Stromal cell of bone marrow (primary cell): ENCODE data around the gene CAMSAP2.
A peak's percentile ranks its signal among the peaks of the same experiment; 100 is the strongest.
"Not testable (repeated sequence)": the region's sequence is repeated elsewhere in the genome, so short reads cannot be mapped to it uniquely, and the experiment has no call there.

Source experiments
- DNase-seq: peaks from one replicate; pipeline ENCODE4 v3.0.0-alpha.2; 2012; ENCODE audit warnings: low read depth

Gene CAMSAP2

GRCh38 chr1:200738949-200739651 is 407 bp downstream of the CAMSAP2 start:
- DNase-seq: peak; percentile 82

- DNase-seq: no peak
Measured at GRCh38 chr1:200739702-200740570, 1.2 kb downstream of the CAMSAP2 start.

DNA sequence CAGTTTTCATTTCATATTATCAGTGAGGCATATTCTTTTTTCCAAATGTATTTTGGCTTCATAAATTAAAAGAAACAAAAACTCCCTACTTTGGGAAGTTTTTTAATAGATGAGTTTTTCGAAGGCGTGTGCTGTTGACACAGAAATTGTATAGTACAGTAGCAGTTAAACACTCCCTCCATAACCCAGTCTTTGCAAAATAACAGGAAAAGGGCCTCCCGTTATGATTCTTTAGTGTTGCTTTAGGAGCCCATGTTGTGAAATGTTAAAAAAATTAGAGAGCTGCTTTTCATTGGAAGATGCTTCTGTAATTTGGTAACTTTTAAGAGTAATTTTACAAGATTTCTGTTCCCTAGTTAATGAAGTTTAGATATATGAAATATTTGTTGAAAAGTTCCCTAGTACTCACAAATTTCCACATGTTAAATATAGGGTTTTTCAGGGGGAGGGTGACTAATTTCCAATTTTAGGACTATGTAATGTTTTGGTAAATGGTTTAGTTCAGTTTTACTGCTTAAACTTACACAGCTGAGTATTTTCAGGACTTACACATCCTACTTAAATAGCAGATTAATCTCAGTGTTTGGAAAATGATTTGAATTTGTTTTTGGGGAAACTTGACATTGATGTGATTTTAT is 2.0 kb downstream of the CAMSAP2 start:
- DNase-seq: no peak

- no peak for DNase-seq
Measured at GRCh38 chr1:200741551-200742207, 3.0 kb downstream of the CAMSAP2 start.

DNA sequence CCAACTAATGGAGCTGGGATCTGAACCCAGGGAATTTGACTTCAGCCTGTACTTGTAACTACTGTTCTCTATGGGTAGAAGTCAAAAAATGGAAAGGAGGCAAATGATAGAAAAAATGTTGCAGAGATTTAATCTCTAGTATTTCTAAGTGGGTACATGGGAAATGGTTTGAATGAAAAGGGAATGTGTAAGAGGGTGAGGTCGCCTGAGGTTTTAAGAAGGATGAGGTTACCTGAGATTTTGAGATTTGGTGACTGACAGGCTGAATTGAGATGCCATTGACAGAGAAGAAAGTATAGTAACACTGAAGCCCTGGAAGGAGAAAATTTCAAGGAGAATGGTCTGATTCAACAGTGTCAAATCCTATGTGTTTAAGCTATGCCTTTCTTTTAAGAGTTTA is 5.5 kb downstream of the CAMSAP2 start:
- DNase-seq: no peak

GRCh38 chr1:200749090-200749489 is 10.4 kb downstream of the CAMSAP2 start:
- no peak for DNase-seq

DNA sequence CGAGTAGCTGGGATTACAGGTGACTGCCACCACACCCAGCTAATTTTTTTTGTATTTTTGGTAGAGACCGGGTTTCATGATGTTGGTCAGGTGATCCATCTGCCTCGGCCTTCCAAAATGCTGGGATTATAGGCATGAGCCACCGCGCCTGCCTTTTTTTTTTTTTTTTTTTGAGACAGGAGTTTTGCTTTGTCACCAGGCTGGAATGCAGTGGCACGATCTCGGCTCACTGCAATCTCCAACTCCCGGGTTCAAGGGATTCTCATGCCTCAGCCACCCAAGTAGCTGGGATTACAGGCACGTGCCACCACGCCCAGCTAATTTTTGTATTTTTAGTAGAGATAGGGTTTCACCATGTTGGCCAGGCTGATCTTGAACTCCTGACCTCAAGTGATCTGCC is 12.1 kb downstream of the CAMSAP2 start:
- not testable (repeated sequence) for DNase-seq

DNA sequence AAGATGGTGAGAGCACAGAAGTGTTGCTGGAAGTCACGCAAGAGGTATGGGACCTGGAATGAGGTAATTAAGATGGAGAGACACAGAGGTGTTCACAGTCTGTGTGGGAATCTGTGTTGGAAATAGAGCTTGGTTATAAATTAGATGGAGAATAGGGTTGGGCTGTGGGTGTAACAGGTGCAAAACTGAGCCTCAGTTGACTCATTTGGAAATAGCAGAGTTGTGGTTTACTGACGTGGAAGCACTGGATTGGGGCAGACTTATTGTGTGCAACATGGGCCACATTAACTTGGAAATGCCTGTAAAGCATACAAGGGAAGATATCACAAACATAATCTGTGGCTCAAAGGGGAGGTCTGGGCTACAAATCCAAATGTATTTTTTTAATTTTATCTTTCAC is 13.0 kb downstream of the CAMSAP2 start:
- DNase-seq: no peak

DNA sequence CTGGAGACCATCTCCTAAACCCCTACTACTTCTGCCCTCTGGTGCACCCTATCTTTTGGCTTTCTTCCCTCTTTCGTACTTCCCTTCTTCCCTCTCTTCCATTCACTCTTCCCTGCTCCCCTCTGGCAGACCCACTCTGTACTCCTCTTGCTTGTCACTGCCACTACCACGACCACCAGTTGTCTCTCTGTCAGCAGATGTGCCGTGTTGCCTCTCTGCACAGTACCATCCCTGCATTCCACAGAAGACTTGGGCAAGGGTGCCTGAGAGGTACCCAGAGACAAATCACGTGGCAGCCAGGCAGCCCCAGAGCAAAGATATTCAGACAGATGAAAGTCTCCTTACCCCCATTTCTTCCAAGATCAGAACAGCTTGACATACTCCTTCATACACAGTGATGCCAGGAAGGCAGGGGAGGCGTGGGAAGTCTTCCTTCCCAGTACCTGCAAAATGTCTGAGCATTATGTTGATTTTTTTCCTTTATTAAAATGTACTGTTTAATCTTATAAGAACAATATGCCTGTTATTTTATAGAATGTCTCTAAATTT is 15.0 kb downstream of the CAMSAP2 start:
- DNase-seq: no peak

DNA sequence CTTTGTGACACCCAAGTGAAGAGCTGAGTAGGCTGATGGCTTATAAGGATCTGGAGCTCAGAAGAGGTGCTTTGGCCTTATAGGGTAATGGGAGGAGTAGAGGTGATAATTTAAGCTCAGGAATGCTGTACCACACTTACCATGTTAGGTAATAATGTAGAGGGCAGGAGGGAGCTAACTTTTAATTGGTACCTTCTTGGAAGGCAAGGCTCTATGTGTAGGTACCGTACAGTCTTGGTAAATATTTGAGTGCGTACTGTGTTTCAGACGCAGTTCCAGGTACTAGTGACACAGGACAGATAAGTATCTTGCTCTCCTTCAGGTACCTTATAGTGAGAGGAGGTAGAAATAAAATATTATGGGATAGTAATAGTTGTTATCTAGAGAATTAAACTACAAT is 16.8 kb downstream of the CAMSAP2 start:
- no peak for DNase-seq

DNA sequence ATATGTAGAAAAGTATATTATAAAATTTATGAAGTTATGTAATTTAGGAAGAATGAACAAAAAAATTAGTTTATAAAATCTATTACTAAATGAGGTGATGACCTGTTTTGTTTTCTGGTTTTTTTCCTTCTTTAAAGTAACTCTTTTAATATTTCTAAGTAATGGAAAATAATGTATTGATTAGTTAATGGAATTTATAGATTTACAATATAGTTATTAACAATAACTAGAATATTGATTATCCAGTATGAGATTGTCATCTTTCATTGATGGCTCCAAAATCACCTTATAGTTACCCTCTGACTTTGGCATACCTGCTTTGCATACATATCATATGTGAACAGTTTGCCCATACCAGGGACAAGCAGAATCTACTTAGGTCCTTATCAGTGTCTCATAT is 23.4 kb downstream of the CAMSAP2 start:
- no peak for DNase-seq

- no peak for DNase-seq
Measured at GRCh38 chr1:200767321-200767720, 28.6 kb downstream of the CAMSAP2 start.

DNA sequence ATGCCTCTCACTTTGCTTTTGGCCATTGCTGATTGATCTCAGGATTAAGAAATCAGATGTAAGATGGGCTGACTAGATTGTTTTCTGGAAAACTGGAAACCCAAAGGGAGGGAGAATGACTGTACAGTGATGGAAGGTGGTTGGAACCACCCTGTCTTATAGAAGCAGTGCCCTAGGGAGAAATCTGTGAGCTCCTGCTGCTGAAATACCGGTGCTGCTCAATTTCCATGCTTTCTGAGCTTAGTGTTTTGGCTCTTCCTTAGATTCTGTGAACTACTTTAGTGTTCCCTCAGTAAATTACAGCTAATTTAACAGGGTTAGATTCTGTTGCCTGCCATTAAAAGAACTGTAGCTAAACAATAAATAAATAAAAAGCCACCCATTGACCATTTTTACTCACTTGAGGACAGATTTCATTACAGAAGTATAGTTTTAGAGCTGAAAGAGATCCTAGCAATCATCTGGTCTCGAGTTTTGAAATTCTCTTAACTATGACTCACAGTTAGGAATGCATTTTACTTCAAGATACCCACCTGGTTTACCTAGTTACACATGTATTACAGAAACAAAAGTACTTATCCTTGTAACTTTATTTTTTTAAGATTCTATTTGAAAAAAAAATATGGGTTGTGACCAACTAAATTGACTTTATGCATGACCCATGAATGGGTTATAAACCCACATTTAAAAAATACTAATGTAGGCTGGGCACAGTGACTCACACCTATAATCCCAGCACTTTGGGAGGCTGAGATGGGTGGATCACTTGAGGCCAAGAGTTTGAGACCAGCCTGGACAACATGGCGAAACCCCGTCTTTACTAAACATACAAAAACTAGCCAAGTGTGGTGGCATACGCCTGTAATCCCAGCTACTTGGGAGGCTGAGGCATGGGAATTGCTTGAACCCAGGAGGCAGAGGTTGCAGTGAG is 33.2 kb downstream of the CAMSAP2 start:
- no peak for DNase-seq

GRCh38 chr1:200774311-200774710 is 35.6 kb downstream of the CAMSAP2 start:
- no peak for DNase-seq

DNA sequence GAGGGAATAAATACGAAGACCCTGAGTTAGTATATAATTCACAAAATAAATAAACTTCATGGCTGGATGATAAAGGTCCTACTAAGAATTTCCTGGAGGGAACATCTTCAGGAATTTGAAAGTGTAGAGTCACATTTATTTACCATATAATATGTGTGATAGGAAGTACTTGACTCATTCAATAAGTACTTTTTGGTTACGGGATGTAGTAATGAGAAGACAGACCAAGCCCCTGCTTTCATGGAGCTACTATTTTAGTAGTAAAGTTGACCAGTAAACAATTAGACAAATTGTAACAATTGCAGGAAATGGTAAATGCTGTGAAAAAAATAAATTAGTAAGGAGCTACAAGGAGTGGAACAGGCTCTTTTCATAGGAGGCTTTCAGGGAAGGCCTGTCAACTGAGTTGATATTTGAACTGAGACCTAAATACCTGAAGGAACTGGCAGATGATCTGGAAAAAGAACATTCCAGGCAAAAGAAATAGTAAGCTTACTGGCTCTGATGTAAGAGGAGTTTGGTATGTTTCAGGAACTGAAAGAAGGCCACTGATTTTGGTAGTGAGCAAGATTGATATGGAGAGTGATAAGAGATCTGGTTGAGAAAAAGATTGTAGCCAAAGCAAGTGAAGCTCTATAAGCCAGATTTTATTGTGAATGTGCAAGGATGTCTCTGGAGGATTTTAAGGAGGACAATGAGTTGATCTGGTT is 36.2 kb downstream of the CAMSAP2 start:
- DNase-seq: no peak

DNA sequence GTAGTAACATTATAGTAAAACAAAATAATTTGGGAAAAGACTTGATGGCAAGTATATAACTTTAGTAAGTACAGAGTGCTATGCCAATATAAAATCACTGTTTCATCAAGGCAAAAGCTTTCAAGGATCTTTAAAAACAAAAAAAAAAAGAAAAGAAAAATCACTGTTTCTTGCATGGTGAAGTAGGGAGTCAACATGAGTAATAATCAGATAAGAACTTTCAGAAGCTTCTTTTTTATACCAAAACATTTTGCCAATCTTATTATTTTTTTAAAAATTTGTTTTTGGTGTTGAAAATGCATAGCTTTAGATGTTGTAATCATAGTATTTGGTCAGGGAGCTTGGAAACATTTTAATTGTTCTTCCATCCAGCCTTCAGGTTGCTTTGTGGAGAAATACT is 37.2 kb downstream of the CAMSAP2 start:
- no peak for DNase-seq

DNA sequence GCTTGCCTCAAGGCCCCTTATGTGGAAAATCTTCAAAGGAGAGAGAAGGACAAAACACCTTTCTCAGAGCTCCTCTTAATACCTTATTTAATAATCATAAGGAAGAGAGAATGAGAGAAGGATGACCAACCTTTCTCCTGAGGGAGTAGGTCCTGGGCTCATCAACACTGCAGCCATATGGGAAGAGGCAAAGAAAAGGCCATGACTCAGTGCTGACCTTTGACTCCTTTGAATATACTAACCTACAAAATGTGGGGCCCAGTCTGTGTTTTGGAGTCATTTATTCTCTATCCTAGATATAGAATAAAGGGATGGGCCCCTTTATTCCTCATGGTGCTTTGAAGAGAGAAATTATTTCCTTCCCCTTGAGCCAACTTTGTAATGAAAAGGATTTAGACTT is 38.3 kb downstream of the CAMSAP2 start:
- DNase-seq: no peak

DNA sequence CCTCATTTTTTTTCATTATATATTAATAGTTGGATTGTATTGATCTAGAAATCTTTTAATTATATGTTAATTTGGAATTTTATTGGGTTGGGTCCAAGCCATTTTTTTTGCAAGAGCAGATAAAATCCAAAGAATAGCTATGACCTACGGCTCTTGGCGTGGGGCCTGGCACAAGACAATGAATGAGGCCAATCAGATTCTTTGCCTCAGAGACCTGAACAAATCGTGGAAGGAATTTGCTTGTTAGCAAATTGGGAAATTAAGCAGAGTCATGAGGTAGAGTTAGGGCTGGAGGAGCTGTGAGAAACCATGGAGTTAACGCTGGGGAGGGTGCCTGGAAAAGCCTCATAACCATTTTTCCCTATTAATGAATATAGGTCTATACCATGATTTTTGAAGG is 40.1 kb downstream of the CAMSAP2 start:
- no peak for DNase-seq

DNA sequence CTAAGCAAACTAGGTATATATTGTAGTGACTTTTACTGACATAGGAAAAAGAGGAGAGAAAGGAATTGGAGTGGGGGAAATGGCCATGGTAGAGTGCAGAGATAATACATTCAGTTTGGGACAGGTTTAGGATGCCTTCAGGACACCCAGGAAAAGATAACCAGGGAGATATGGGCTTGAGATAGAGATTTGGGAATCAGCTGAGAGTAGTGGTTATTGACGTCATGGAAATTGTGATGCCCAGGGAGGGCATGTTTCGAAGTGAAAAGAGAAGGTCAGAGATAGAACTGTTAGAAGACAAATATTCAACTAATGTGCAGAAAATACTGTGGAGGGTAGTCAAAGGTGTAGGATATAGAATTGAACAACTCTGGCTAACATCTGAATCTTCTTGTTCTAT is 40.6 kb downstream of the CAMSAP2 start:
- no peak for DNase-seq
